A673 (cell line): ENCODE results near the gene DIRAS1. TPM values are rescaled to one million over a fixed set of nuclear protein-coding genes. Genes with fewer than 3 reads are reported as not detected.

Experiments
- BruUV-seq: library from RNA; stranded (reverse); fragments of 400-500 nt; replicated peaks from 2 replicates; lab custom pipeline; 2021; lab: Mats Ljungman, UMichigan
- CTCF ChIA-PET: fragments of 300-600 bp; sonication (Branson Sonifier 250); formaldehyde crosslinking; loops from one replicate; lab custom pipeline; 2022; ENCODE audit warnings: antibody characterized with exemption; lab: Charles Lee
- POLR2A ChIA-PET: fragments of 300-600 bp; sonication (Branson Sonifier 250); formaldehyde crosslinking; loops from one replicate; lab custom pipeline; 2022; ENCODE audit warnings: antibody characterized with exemption; ENCODE audit not compliant: low non-redundant PET; lab: Charles Lee
- DNase-seq: peaks from one replicate; pipeline ENCODE4 v3.0.0-alpha.2; 2015; ENCODE audit warnings: low spot score
- H3K27ac ChIP-seq: fragments of 200-600 bp; sonication (generic); 2 replicates; pipeline ENCODE4 v1.5.1; 2016; ENCODE audit warnings: mixed run types, low read depth, mild to moderate bottlenecking, mixed read lengths, antibody characterized with exemption, low read length; ENCODE audit not compliant: poor library complexity, severe bottlenecking
- H3K27me3 ChIP-seq: fragments of 200-600 bp; sonication (generic); replicated peaks from 2 replicates; pipeline ENCODE4 v1.6.1; 2017; ENCODE audit warnings: mixed run types, low read depth, mild to moderate bottlenecking, mixed read lengths, antibody characterized with exemption, low read length; ENCODE audit not compliant: insufficient read depth, poor library complexity
- H3K36me3 ChIP-seq: fragments of 200-600 bp; sonication (generic); 2 replicates; pipeline ENCODE4 v1.6.1; 2016; ENCODE audit warnings: mixed run types, mild to moderate bottlenecking, mixed read lengths, antibody characterized with exemption, low read length; ENCODE audit not compliant: insufficient read depth, poor library complexity, severe bottlenecking
- H3K4me1 ChIP-seq: fragments of 200-600 bp; sonication (generic); 2 replicates; pipeline ENCODE4 v1.6.1; 2017; ENCODE audit warnings: mixed run types, mild to moderate bottlenecking, mixed read lengths, antibody characterized with exemption, low read length; ENCODE audit not compliant: insufficient read depth, poor library complexity, severe bottlenecking
- H3K4me3 ChIP-seq: fragments of 200-600 bp; sonication (generic); 2 replicates; pipeline ENCODE4 v1.5.1; 2016; ENCODE audit warnings: low read depth, mixed run types, mild to moderate bottlenecking, mixed read lengths, low read length; ENCODE audit not compliant: poor library complexity, severe bottlenecking
- H3K9me3 ChIP-seq: fragments of 200-600 bp; sonication (generic); 2 replicates; pipeline ENCODE4 v1.6.1; 2016; ENCODE audit warnings: mixed run types, low read depth, mild to moderate bottlenecking, mixed read lengths, antibody characterized with exemption, low read length; ENCODE audit not compliant: poor library complexity, severe bottlenecking
- CTCF ChIP-seq: fragments of 300-800, 200-600 bp; sonication (generic); conservative IDR thresholded peaks from 2 replicates; pipeline ENCODE4 v1.5.1; 2017; ENCODE audit warnings: low read depth, mild to moderate bottlenecking, antibody characterized with exemption, low read length, moderate library complexity, mixed read lengths
- EZH2 ChIP-seq: fragments of 200-600 bp; sonication (generic); IDR thresholded peaks from 2 replicates; pipeline ENCODE4 v1.6.1; 2017; ENCODE audit warnings: borderline replicate concordance, low read depth, mild to moderate bottlenecking, mixed read lengths, antibody characterized with exemption, low read length; ENCODE audit not compliant: poor library complexity, severe bottlenecking
- intact Hi-C: fragments of 100-400 bp; cut with micrococcal nuclease; formaldehyde crosslinking; loops from one replicate; pipeline ENCODE4 v1.10.0; 2022; ENCODE audit not compliant: unreplicated experiment
- total RNA-seq: library from RNA; stranded (reverse); gene quantifications from 2 replicates; pipeline ENCODE4 v1.2.3, GENCODE V29; 2021

Gene DIRAS1
- total RNA-seq, 1 experiment from 2014 or later: 36.8 TPM

DNA sequence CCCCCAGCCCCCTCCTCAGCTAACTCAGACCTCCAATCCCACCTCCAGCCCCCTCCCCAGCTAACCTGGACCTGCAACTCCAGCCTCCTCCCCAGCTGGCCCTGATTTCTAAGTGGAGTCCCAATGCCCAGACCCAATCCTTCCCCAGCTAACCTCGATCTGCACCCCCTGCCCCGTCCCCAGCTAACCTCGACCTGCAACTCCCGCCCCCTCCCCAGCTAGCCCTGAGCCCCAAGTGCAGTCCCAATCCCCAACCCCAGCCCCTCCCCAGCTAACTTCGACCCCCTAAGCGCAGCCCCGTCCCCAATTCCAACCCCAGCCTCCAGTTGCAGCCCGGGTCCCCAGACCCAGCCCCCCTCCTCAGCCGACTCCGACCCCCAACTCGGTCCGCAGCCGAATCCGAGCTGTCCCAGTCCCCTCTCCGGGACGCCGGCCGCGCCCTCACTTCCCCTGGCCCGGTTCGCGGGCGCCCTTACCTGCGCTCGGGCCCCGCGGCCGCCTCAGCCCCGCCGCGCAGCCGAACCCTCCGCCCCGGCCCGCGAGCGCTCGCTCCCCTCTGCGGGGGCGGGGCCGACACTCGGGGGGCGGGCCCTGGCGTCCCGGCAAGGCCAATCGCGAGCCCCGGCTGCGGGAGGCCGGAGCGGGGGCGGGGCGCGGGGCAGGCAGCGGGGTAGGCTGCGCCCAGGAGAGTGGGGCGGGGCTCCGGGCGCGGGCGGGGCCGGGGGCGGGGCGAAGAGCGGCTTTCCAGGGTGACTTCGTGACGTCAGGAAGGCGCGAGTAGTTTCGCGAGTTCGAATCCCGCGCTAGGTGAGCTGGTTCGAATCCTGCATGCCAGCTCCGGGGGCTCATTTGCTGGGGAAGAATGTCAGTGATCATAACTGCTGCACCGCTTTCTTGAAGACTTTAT, 18.7 kb downstream of the DIRAS1 start, which contains the start of gene GNG7:
GNG7 (minus strand) TSS at position 525 of the 907 bp plus-strand sequence. CDS start 182,006 bp downstream, outside the sequence.
- CTCF ChIA-PET: no interaction called here
- H3K4me3 ChIP-seq: peak within 1 kb of the TSS; percentile 70
- DNase-seq: peak; percentile 95
- no peak within 1 kb of the TSS for H3K27ac ChIP-seq
- H3K4me1 ChIP-seq: no peaks in the 10 kb centered on the region
- TF ChIP-seq CTCF (no peak), EZH2 (no peak)
- H3K9me3 ChIP-seq: no peaks in the 10 kb centered on the region
- no peaks in the 10 kb centered on the region for H3K36me3 ChIP-seq
- intact Hi-C loops: no loop called here
- BruUV-seq: no TSS peak
- H3K27me3 ChIP-seq: peaks cover 25% of the 10 kb centered on the region
- POLR2A ChIA-PET: no interaction called here

- POLR2A ChIA-PET: no interaction called here
- no TSS peak for BruUV-seq
These were observed 19.6 kb downstream of the DIRAS1 start for GRCh38 chr19:2701361-2702169.

More at GRCh38 chr19:2701361-2702169, 19.6 kb downstream of the DIRAS1 start:
- CTCF ChIA-PET: no interaction called here
- intact Hi-C loops: no loop called here
- no peaks in the 10 kb centered on the region for H3K36me3 ChIP-seq
- no peaks in the 10 kb centered on the region for H3K4me1 ChIP-seq
- no peaks in the 10 kb centered on the region for H3K9me3 ChIP-seq
- DNase-seq: no peak
- no peak overlapping the region for H3K27ac ChIP-seq
- H3K27me3 ChIP-seq: peaks cover 25% of the 10 kb centered on the region
- H3K4me3 ChIP-seq: peak overlapping the region; percentile 70
- TF ChIP-seq CTCF (no peak), EZH2 (no peak)
